Dermis microvascular lymphatic vessel endothelial cell (primary cell): ENCODE data around the gene CDC20. TPM values are rescaled to one million over a fixed set of nuclear protein-coding genes. Genes with fewer than 3 reads are reported as not detected.

Source experiments
- DNase-seq, 2 donors: peaks; one replicate each; pipeline versions ENCODE4 v3.0.0 to v3.0.0-alpha.2; 2010; ENCODE audit warnings: low read depth in 2 of 2
- total RNA-seq: library from RNA; depleted of rRNA; stranded (reverse); fragments of >200 nt; gene quantifications from 2 replicates; pipeline ENCODE4 v1.2.1, GENCODE V29; 2014

The CDC20 gene
- total RNA-seq, result 18.6 and 53.7 TPM in 2 replicates

GRCh38 chr1:43358746-43359693 lies at the start of gene CDC20:
Gene CDC20, plus strand, starts transcription at chr1:43358981. Its CDS starts 235 bp downstream, at chr1:43359216.
- DNase-seq, result peak; percentile 88 to 96

GRCh38 chr1:43309405-43310025 lies 49.3 kb upstream of the CDC20 start:
- no peak for DNase-seq

GRCh38 chr1:43311521-43311920 lies 47.3 kb upstream of the CDC20 start:
- no peak for DNase-seq

GRCh38 chr1:43312212-43312623 lies 46.6 kb upstream of the CDC20 start:
- no peak for DNase-seq

GRCh38 chr1:43312663-43313515 lies 45.9 kb upstream of the CDC20 start:
- DNase-seq, result no peak

GRCh38 chr1:43313771-43314170 lies 45.0 kb upstream of the CDC20 start:
- DNase-seq, result no peak

GRCh38 chr1:43314233-43314632 lies 44.5 kb upstream of the CDC20 start:
- DNase-seq, result no peak

- no peak for DNase-seq
Measured at GRCh38 chr1:43315481-43315880, 43.3 kb upstream of the CDC20 start.

GRCh38 chr1:43315963-43316737 lies 42.6 kb upstream of the CDC20 start:
- DNase-seq, result no peak

- DNase-seq, result no peak
Measured at GRCh38 chr1:43316738-43317520, 41.9 kb upstream of the CDC20 start.

GRCh38 chr1:43317817-43318471 lies 40.8 kb upstream of the CDC20 start:
- no peak for DNase-seq

GRCh38 chr1:43318831-43319230 lies 40.0 kb upstream of the CDC20 start:
- DNase-seq, result no peak

- no peak for DNase-seq
Measured at GRCh38 chr1:43319288-43319687, 39.5 kb upstream of the CDC20 start.

- DNase-seq, result no peak
Measured at GRCh38 chr1:43319766-43320165, 39.0 kb upstream of the CDC20 start.

GRCh38 chr1:43321331-43321891 lies 37.4 kb upstream of the CDC20 start:
- no peak for DNase-seq

GRCh38 chr1:43322506-43322905 lies 36.3 kb upstream of the CDC20 start:
- DNase-seq, result no peak

GRCh38 chr1:43324810-43325209 lies 34.0 kb upstream of the CDC20 start:
- no peak for DNase-seq

GRCh38 chr1:43325381-43325780 lies 33.4 kb upstream of the CDC20 start:
- no peak for DNase-seq

GRCh38 chr1:43327549-43328292 lies 31.1 kb upstream of the CDC20 start:
- DNase-seq, result peak in 1 of 2 donors; percentile 31
